ENCODE measurements around the gene SNCB. TPM values are rescaled to one million over a fixed set of nuclear protein-coding genes. Genes with fewer than 3 reads are reported as not detected.

Gene SNCB
- total and polyA plus RNA-seq, 2 of the 8 experiments (the other 6 are each of a cell fraction or from before 2014, with no cell fraction given): 4.2 to 5.9 TPM

DNA sequence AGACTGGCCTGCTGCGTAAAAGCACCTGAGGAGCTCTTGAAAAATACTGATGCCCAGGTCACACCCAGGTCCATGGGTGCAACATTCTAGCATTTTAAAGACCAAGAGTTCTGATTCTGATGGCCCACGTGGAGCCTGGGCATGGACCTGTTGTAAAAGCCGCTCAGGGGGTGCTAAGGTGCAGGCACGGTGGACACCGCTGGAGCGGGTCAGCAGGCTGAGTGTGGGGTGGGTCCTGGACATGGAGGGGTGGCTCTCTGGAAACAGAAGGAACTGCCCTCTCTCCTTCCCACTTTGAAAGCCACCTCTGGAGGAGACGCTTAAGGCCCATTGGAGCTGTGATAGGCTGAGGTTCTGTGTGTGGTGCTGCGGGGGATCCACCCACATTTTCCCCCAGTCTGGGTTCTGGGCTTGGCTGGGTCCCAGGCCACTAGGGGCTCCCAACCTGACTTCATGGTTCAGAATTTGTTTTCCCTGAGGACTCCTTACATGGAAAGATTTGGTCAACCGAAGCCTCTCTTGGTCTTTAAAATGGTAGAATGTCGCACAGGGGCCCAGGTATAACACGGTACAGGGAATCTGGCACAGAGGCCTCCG is 37.0 kb downstream of the SNCB start:
- no peak overlapping the region for H3K9ac ChIP-seq (replicated peaks in 1 of 4; ENCODE audit: extremely low read depth in 1 of 4, low read depth in 3 of 4, low read length in 3 of 4)
- H3K4me2 ChIP-seq (ENCODE audit: insufficient read depth in 1 of 2, low read depth in 2 of 2, low read length in 2 of 2): no peak overlapping the region
- 90% methylated on average over 12 of the region's 12 CpGs; no CpG with 5 or more reads in 1 of the 2 experiments for WGBS, 2 experiments (ENCODE audit: extremely low coverage in 1 of 2, insufficient coverage in 1 of 2, insufficient read length in 1 of 2, insufficient replicate concordance in 2 of 2, low coverage in 1 of 2, low lambda C conversion rate in 2 of 2, missing lambda C conversion rate in 1 of 2)
- no peak overlapping the region for H3K14ac ChIP-seq (ENCODE audit: insufficient read length)
- no peak overlapping the region for H3K18ac ChIP-seq (ENCODE audit: extremely low read depth, low read length)
- ChIA-PET POLR2A (ENCODE audit: partially characterized antibody) (interaction anchor here (1.0 kb wide), 1 partner anchor 50 kb away, joined by 4 read pairs; no protein-coding TSS in a partner anchor), CTCF (ENCODE audit: partially characterized antibody) (interaction anchor here (0.8 to 5.6 kb wide), 6 partner anchors 11 to 38 kb away, joined by 3 to 37 read pairs (median 3); no protein-coding TSS in a partner anchor)
- H3K79me2 ChIP-seq (ENCODE audit: control insufficient read depth in 1 of 2, insufficient read depth in 2 of 2, low read length in 2 of 2): no peaks in the 10 kb centered on the region
- H2BK5ac ChIP-seq (ENCODE audit: low read depth, low read length): no peak overlapping the region
- TF ChIP-seq, protein P1, sequence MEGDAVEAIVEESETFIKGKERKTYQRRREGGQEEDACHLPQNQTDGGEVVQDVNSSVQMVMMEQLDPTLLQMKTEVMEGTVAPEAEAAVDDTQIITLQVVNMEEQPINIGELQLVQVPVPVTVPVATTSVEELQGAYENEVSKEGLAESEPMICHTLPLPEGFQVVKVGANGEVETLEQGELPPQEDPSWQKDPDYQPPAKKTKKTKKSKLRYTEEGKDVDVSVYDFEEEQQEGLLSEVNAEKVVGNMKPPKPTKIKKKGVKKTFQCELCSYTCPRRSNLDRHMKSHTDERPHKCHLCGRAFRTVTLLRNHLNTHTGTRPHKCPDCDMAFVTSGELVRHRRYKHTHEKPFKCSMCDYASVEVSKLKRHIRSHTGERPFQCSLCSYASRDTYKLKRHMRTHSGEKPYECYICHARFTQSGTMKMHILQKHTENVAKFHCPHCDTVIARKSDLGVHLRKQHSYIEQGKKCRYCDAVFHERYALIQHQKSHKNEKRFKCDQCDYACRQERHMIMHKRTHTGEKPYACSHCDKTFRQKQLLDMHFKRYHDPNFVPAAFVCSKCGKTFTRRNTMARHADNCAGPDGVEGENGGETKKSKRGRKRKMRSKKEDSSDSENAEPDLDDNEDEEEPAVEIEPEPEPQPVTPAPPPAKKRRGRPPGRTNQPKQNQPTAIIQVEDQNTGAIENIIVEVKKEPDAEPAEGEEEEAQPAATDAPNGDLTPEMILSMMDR (IDR thresholded peaks at IDR 0.05; ENCODE audit: control extremely low read depth in 1 of 3, insufficient read depth in 1 of 3, low read depth in 1 of 3, low read length in 3 of 3): peak in 1 of 3 experiments; percentile 18; a peak in 2 of 4 replicates
- TF ChIP-seq RFX5 (IDR thresholded peaks at IDR 0.05; ENCODE audit: borderline replicate concordance, low read depth, low read length): no peak
- peaks cover 0 to 19% (median 7%) of the 10 kb centered on the region in 4 experiments; a peak in 4 of 7 replicates for H3K27me3 ChIP-seq (replicated peaks in 1 of 4; ENCODE audit: control insufficient read depth in 3 of 4, extremely low read depth in 1 of 4, insufficient read depth in 3 of 4, low read length in 3 of 4)
- H3K4me3 ChIP-seq (ENCODE audit: extremely low read depth in 1 of 4, insufficient read depth in 2 of 4, low read depth in 3 of 4, low read length in 4 of 4): no peak overlapping the region
- FAIRE-seq: no peak
- H3K79me1 ChIP-seq (ENCODE audit: low read depth, low read length): no peaks in the 10 kb centered on the region
- DNase-seq (ENCODE audit: low read depth in 1 of 2, low spot score in 2 of 2): no peak
- 0 out of 7 replicates have a peak, but pooled peaks cover 0 to 2% (median 0%) of the 10 kb centered on the region in 4 experiments for H3K4me1 ChIP-seq (replicated peaks in 1 of 4; ENCODE audit: control insufficient read depth in 3 of 4, insufficient read depth in 4 of 4, low read length in 3 of 4)
- H3K36me3 ChIP-seq (ENCODE audit: control insufficient read depth in 2 of 4, insufficient read depth in 4 of 4, low read length in 3 of 4): no peaks in the 10 kb centered on the region; a peak in 1 of 8 replicates
- H4K5ac ChIP-seq (ENCODE audit: insufficient read length, low read depth, low read length): no peak overlapping the region
- H3K4ac ChIP-seq (replicated peaks; ENCODE audit: insufficient read length, low read depth, low read length): no peak overlapping the region
- no peak overlapping the region for H3K23ac ChIP-seq (ENCODE audit: insufficient read length)
- H4K8ac ChIP-seq (ENCODE audit: extremely low read depth, insufficient read depth, low read length): no peak overlapping the region
- H3K9me3 ChIP-seq (ENCODE audit: insufficient read depth in 2 of 2, low read depth in 1 of 2, low read length in 1 of 2): peaks cover 7 to 9% of the 10 kb centered on the region in 2 experiments; a peak in 2 of 4 replicates
- no peak overlapping the region for H4K91ac ChIP-seq (replicated peaks; ENCODE audit: insufficient read length, low read length)
- H3K56ac ChIP-seq (replicated peaks; ENCODE audit: insufficient read length, low read depth, low read length): no peak overlapping the region
- no peak overlapping the region for H3K27ac ChIP-seq (ENCODE audit: low read depth, low read length)
- no peak overlapping the region for H2BK120ac ChIP-seq (replicated peaks; ENCODE audit: low read depth, low read length)
- no peak overlapping the region for H2BK12ac ChIP-seq (ENCODE audit: low read depth, low read length)
- no peak overlapping the region for H2AK5ac ChIP-seq (ENCODE audit: low read depth, low read length)
- no peak overlapping the region for H2AFZ ChIP-seq (ENCODE audit: low read length)
- peaks cover 17% of the 10 kb centered on the region; the same call in 1 of the 2 replicates for H3K23me2 ChIP-seq (ENCODE audit: low read depth, low read length)
- H4K20me1 ChIP-seq (replicated peaks in 1 of 2; ENCODE audit: control insufficient read depth in 1 of 2, insufficient read depth in 2 of 2, low read length in 2 of 2): peaks cover 0 to 9% of the 10 kb centered on the region in 2 experiments
- H2BK20ac ChIP-seq (ENCODE audit: low read length): no peak overlapping the region
- H2BK15ac ChIP-seq (ENCODE audit: low read length): no peak overlapping the region
